ENCODE data around the gene ACP5. TPM values are rescaled to one million over a fixed set of nuclear protein-coding genes. Genes with fewer than 3 reads are reported as not detected.
A peak's percentile ranks its signal among the peaks of the same experiment; 100 is the strongest.

Gene ACP5
- total RNA-seq, 1 donor = 0.43 TPM

- no peak for TF ChIP-seq CTCF (IDR thresholded peaks at IDR 0.05; ENCODE audit: insufficient read depth, low read depth, low read length)
- no peak for DNase-seq (ENCODE audit: low read depth)
Measured at GRCh38 chr19:11540645-11541044, 36.8 kb downstream of the ACP5 start.

GRCh38 chr19:11539495-11540365 is 37.7 kb downstream of the ACP5 start:
- H3K4me3 ChIP-seq (ENCODE audit: low read depth, low read length) = peak overlapping the region; percentile 47
- TF ChIP-seq CTCF (IDR thresholded peaks at IDR 0.05; ENCODE audit: insufficient read depth, low read depth, low read length) = no peak
- DNase-seq (ENCODE audit: low read depth) = peak; percentile 13

More at GRCh38 chr19:11540645-11541044, 36.8 kb downstream of the ACP5 start:
- H3K4me3 ChIP-seq (ENCODE audit: low read depth, low read length) = no peak overlapping the region

- peak within 1 kb of the TSS; percentile 32 for H3K4me3 ChIP-seq (ENCODE audit: low read depth, low read length)
Measured at GRCh38 chr19:11538232-11539036, 39.0 kb downstream of the ACP5 start, which contains the start of gene CNN1. Gene CNN1 (plus strand): TSS chr19:11538851. CDS start chr19:11538928, 77 bp downstream.

GRCh38 chr19:11535792-11536595 is 41.5 kb downstream of the ACP5 start:
- peak overlapping the region; percentile 48 for H3K4me3 ChIP-seq (ENCODE audit: low read depth, low read length)
- TF ChIP-seq CTCF (IDR thresholded peaks at IDR 0.05; ENCODE audit: insufficient read depth, low read depth, low read length) = peak; percentile 95
- DNase-seq (ENCODE audit: low read depth) = peak; percentile 91

More at GRCh38 chr19:11538232-11539036, 39.0 kb downstream of the ACP5 start, which contains the start of gene CNN1:
- TF ChIP-seq CTCF (IDR thresholded peaks at IDR 0.05; ENCODE audit: insufficient read depth, low read depth, low read length) = no peak
- DNase-seq (ENCODE audit: low read depth) = peak; percentile 58

GRCh38 chr19:11534948-11535347 is 42.5 kb downstream of the ACP5 start:
- no peak overlapping the region for H3K4me3 ChIP-seq (ENCODE audit: low read depth, low read length)
- TF ChIP-seq CTCF (IDR thresholded peaks at IDR 0.05; ENCODE audit: insufficient read depth, low read depth, low read length) = no peak
- no peak for DNase-seq (ENCODE audit: low read depth)

GRCh38 chr19:11534538-11534937 is 42.9 kb downstream of the ACP5 start:
- no peak for TF ChIP-seq CTCF (IDR thresholded peaks at IDR 0.05; ENCODE audit: insufficient read depth, low read depth, low read length)
- H3K4me3 ChIP-seq (ENCODE audit: low read depth, low read length) = no peak overlapping the region
- no peak for DNase-seq (ENCODE audit: low read depth)
